Measurements from ENCODE around the gene SGPP1.

- TF ChIP-seq POLR2A (IDR thresholded peaks at IDR 0.05; ENCODE audit: extremely low read depth, insufficient read length) (no peak), MAX (IDR thresholded peaks at IDR 0.05; ENCODE audit: low read depth, low read length) (no peak), CTCF (IDR thresholded peaks at IDR 0.05; ENCODE audit: low read depth, low read length) (no peak)
Measured at GRCh38 chr14:63673886-63674497, 53.9 kb downstream of the SGPP1 start.
